GM18519 (cell line): Measurements from ENCODE around the gene ATXN10.
A peak's percentile ranks its signal among the peaks of the same experiment; 100 is the strongest.

ENCODE experiments used
- ATAC-seq: cut with Tn5 transposase; IDR thresholded peaks from one replicate; pipeline ENCODE4 v1.9.1; 2021; ENCODE audit warnings: mild to moderate bottlenecking, moderate library complexity; ENCODE audit not compliant: unreplicated experiment, low FRiP score

Gene ATXN10

DNA sequence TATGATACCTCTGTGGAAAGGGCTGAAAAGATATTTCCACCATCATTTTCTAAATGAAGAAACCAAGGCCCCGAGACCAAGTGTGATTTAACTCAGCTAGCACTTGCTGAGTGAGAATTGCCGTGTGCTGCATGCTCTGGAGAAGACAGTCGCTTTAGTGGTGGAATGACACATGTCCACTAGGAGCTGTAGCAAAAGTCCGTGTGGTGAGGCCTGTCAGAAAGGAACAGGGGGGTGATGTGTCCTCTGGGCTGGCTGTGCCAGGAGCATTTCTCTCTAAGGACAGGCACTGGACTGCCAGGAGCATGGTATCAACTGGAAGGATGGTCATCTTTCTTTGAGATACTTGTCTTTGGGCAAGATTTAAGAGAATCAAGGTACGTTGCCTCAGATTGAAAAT lies 72.8 kb downstream of the ATXN10 start:
- ATAC-seq = no peak

DNA sequence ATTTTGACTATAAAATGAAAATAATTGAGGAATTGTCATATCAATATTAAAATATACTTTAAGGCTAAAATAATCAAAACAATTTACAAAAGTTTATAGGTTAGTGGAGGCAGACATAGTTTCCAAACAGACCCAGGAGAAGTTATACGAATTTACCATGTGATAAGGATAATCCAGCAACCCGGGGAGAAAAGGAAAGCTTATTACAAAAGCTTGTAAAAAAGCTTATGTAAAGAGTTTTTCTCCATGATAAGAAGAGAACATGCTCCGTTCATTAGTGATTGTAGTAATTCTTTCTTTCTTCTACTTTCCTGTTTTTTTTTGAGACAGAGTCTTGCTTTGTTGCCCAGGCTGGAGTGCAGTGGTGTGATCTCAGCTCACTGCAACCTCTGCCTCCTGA lies 79.0 kb downstream of the ATXN10 start:
- no peak for ATAC-seq

DNA sequence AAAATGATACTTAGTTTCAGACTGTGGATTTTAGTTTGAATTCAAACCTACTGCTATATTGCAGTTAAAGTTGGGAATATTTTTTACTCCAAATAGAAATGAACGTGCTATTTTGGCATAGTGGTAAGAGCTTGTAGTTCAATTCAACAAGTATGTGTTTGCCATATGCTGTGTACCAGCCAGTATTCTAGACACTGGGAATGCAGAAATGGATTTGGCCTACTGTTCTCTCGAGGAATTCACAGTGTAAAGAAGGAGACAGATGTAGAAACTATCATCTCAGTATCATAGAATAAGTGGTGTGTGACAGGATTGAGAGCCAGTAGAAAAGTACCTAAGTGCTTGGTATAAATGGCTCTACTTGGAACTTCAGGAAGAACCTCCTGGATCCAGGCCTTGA lies 80.4 kb downstream of the ATXN10 start:
- ATAC-seq = no peak

DNA sequence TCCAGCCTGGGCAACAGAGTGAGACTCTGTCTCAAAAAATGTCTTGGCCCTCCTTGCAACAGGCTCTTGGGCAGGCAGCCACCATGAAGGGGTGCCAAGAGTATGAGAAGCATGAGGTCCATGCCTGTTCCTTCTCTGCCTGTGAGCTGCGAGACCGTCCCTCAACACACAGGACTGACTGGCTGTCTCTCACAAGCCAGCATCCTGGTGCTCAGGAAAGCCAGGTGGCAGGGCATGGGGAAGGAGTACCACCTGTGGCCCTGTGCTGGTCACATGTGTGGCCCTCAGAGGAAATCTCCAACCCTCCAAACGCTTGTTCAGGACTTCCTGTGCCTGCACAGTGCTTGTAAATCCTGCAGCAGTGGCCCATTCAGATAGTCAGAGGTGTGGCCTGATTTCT lies 83.2 kb downstream of the ATXN10 start:
- ATAC-seq = no peak

DNA sequence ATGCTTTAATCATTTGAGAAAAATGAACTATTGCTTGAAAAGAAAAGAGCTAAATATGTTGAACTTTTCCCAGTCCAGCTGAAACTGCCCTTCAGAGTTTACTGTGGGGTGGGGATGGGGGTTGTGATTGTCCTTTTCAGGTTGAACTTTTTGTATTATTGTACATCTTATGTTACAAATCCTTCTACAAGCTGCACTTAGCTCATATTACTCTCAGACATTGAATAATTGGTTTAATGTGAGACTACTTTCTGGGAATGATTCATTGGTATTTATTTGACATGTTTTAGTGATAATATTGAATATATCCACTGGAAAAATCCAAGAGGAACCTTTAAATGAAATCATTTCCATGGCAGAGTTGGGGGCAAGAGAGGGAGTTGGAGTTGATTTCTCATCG lies 84.9 kb downstream of the ATXN10 start:
- no peak for ATAC-seq

DNA sequence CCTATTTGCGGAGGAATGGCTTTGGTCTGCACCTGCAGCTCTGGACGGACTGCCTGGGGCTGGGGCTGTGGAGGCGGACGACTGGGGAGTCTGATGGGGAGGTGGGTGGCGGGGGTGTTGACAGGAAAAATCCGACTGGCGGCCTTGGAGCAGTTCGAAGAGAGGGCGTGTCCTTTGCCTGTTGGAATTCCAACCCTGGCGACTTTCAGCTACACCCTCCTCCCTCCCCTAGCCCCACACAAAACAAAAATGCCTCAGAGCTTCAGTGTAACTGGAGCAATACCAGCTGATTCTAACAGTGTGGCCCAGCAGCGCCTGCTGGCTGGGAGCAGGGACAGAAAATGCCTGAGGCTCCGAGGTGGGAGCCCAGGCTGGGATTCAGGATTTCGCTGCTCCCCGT lies 85.4 kb downstream of the ATXN10 start:
- ATAC-seq = no peak

DNA sequence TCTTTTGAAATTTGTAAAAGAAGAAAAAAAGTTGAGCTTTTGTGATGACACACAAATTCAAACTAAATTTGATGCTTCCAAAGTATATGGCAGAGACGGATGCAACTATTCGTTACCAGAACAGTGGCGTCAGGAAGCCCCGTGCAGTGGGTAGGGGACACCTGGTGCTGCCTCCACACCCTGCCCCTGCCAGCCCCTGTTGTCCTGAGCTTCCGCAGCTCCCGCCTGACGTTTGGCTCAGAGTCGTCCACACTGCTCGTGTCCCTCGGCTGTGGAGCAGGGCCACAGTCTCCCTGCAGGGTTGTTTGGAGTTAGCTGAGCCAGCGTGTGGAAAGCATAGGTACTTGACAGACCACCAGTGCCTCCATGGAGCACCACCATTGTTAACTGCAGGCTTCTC lies 86.3 kb downstream of the ATXN10 start:
- no peak for ATAC-seq

DNA sequence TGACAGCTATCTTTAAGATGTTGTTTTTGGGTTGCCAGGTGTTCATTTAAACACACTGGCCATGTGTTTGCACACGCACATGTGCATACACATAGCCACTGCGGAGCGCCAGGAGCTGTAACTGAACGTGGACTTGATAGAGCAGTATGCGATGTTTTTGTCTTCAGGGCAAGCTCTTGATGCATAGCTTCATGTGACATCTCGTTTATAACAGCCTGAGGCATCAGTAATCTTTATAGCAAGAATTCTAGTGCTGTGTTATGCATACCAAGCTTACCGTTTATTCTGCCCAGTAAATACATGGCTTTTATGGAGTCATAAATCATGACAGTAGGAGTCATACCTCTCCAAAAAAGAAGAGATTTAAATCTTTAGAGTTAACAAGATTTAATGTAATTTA lies 87.0 kb downstream of the ATXN10 start:
- no peak for ATAC-seq

DNA sequence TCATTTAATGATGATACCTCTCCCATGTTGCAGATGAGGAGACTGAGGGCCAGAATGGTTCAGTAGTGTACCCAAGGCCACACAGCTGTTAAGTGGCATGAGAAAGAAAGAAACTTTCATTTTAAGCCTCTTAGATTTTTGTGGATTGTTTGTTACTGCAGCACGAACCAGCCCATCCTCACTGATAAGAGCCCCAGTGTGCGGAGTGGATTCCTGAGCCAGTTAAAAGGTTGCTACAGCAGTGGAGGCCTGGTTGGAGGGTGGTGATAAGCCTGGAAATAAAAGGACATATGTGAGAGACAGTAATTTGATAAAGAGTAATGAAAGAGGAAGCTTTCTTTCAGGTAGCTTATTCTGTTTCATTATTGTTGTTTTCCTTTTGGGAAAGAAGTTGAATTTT lies 89.0 kb downstream of the ATXN10 start:
- ATAC-seq = no peak

DNA sequence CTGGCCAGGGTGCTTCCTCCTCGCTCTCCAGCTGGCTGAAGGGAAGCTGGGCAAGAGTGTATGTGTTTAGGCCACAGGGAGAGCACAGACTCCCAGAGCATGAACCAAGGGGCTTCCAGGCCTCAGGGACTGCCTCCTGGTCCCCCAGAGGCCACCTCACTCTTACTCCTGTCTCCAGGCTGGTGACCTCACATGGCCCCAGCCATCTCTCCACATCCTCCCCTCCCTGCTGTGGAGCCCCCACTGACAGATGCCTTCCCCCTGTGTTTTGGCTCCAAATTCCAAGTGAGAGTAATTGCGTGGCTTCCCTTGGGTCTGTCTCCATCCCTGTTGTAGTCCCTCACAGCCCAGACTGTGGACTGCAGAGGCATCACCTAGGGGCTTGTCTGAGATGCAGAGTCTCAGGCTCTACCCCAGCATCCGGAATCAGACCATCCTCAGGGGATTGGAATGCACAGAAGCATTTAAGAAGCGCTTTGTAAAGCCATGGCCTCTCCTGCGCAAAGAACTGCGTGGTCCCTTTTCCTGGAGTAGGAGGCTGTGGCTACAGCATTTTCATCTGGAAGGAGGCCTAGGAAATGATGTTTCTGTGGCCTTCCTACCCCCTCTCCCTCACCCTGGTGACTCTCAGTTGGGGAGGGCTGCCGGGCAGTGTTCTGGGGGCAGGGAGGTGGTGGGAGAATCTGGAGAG lies 91.1 kb downstream of the ATXN10 start:
- no peak for ATAC-seq

DNA sequence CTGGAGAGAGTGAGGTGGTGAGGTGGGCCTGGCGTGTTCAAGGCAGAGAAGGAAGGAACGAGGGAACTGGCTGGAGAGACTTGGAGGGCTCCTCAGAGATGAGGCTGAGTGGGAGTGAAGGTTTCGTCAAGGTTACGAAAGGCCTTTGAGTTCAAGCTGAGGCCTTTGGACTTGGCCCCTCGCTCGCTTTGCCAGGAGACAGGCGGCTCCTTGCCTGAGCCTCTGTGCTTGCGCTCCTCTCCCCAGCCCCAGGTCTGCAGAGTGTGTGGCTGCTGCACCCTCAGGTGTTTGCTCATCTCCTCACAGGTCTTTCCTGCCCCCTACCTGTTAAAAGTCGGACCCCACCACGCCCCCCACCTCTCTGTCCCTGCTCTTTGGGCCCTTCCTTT lies 91.6 kb downstream of the ATXN10 start:
- ATAC-seq = no peak

DNA sequence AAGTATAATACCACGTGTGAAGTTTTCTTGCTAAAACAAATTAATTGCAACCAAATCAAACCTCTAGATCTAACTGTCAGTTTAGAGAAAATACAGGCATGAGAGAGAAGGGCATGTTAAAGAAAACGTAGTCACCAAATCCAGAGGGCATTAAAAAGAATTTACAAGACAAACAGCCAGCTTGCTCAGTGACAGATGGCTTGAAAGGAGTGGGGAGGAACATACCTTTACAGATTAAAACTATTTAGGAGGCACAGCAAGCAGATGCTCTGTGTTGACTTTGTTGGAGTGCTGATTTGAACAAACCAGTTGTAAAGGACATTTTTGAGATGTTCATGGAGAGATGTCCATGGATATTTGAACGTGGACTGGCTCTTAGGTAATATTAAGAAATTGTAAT lies 96.9 kb downstream of the ATXN10 start:
- ATAC-seq = no peak

DNA sequence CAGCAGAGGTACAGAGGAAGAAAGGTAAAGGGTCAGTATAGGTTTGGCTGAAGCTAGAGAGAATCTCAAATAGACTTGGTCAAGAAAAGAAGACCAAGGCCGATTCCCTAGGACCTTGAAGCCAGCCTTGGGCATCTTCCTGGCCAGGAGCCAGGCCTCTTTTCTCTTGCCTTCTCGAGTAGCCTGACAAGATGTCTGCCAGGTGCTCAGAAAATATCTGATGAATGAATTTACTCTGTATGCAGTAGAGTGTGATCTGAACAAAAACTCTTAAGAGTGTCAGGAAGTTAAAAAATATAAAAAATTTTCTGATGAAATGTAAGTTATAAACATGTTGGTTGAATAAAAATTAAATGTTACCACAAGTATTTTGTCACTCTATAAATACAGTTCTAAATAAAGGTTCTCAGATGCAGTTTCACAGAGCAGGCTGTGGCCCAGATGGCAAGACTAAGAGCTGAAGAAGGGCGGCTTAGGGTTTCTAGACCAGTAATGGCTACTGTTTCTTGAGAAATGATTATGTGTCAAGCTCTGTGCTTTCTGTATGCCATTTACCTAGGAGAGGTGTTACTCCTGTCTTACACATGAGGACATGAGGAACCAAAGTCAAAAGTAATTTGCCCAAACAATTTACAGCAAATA lies 98.1 kb downstream of the ATXN10 start:
- no peak for ATAC-seq

DNA sequence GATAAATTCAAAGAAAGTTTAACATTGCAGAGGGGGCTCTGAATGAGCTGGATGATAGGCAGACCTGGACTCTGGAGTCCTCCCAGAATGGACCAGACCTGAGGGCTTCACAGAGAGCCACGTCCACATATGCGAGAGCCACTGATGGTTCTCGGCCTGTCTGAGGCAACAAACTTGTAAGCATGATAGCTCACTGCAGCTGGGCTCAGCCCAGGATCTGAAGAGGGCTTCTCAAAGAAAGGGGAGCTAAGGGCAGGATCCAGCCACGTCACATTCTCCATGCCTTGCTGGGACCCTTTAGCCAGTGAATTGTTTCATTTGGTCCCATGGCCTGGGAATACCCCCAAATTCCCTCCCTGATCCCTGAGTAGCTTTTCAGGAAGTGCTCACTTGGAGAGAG lies 98.9 kb downstream of the ATXN10 start:
- ATAC-seq = no peak

DNA sequence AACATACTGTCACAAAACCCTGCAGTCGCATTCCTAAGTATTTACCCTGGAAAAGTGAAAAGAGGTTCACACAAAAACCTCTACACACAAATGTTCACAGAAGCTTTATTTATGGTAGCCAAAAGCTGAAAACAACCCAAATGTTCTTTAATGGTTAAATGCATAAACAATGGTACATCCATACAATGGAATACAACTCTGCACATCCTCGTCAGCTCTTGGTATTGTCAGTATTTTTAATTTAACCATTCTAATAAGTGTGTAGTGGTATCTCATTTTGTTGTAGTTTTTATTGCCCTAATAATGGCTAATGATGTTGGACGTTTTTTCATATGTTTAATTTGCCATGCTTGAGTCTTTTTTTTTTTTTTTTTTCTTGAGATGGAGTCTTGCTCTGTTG lies 99.4 kb downstream of the ATXN10 start:
- ATAC-seq = no peak

DNA sequence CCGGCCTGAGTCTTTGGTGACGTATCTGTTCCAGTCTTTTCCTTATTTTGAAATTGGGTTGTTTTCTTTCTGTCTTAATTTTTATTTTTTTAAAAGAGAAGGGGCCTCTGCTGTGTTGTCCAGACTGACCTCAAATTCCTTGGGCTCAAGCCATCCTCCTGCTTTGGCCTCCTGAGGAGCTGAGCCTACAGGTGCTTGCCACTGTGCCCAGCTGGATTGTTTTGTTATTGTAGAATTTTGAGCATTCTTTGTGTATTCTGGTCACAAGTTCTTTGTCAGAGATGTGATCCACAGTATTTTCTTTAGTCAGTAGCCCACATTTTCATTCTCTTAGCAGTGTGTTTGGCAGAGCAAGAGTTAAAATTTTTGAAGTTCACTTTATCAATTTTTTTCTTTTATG lies 100.1 kb downstream of the ATXN10 start:
- no peak for ATAC-seq

DNA sequence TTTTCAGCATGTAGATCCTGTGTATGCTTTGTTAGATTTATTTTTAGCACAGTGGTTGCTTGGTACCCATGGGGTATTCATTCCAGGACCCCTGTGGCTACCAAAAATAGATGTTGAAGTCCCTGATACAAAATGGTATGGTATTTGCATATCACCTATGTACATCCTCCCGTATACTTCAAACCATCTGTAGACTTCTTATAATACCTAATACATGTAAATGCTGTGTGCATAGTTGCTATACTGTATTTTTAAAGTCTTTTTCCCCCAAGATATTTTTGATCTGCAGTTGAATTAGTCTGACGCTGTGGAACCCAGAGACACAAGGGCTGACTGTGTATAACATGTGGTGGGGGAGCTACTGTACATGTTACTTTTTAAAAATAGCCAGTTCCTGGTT lies 101.1 kb downstream of the ATXN10 start:
- no peak for ATAC-seq

DNA sequence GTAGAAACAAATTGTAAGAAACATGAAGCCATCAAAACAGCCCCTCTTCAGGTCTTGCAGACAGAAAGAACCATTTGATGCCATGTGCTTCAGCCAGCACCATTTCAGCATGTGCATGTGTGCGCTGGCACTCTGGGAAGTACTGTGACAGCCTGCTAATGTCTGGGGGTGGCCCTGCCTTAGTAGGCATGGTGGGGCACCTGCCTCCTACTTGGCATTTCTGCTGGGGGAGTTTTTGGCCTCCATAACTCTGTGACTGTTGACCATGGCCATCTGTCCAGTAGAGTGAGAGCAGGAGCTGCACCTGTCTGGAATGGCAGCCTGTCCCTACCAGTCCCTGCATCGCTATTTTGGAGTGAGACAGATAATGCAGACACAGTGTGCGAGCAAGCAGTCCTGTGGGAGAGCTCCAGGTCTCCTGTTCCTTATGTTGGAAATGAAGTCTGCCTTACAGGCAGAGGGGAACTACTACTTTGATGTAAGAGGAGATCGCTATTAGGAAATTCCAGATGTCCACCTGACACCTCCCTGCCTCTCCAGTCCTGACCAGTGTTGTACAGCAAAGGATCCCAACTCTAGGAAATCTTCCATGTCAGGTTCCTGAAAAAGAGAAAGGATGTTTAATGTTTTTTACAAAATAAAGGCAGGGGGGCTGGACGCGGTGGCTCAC lies 102.5 kb downstream of the ATXN10 start:
- no peak for ATAC-seq

DNA sequence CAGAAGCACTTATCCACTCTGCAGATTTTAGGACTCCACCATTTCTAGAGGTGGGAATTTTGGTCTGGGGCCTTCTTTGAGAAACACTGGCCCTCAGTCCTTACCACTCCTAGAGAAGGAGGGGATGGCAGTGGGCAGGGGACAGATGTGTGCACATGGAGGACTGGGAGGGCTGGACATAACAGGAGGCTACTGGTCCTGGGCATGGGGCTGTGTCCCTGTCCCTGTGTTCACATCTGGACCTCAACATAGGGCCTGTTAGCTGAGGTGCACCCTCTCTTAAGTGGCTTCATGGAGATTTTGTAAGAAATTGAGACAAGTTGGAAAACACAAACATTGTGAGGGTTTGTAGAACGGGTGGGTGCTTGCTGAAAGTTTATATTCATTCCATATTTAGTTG lies 103.4 kb downstream of the ATXN10 start:
- no peak for ATAC-seq

DNA sequence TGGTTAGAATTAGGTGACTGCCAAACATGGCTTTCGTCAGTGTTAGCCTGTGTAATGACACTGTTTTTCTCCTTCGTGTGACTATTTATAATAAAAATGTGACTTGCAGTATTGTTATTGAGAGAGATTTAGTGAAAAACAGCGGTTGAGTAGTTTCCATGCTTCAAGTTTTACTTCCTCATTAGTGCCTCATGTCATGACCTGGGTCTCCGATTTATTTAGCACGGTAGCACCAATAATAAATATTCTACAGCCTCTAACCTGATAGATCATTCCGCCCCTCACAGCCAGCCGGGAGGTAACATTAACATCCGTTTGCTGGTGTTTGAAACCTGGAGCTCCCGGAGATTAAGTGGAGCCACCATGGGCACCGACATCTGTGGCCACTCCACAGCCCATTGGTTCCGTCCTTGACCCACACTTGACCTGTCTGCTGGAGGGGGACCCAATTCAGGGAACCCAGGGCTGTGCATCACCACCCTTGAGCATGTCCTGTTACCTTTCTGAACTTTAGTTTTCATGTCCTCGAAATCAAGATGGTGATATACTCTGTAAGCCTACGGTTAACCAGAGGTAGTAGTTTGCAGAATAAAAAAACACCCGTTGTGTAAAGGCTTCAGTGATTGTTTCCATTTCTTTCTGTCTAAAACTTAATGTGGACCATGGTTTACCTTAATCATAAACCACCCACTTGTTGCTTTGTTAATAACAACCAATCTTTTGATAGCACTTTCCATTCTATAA lies 104.1 kb downstream of the ATXN10 start:
- peak; percentile 41 for ATAC-seq

DNA sequence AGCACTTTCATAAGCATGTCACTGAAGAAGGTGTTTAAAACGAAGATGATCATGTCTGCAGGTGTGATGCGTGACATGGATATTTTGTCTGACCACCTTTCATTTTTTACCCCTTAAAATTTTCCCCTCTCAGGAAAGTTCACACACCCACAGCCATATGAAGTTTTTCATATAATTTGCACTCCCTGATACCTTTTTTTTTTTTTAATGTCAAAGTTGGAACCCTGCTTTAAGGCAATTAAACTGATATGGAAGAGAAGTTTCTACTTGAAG lies 104.6 kb downstream of the ATXN10 start:
- ATAC-seq = no peak
